SJCRH30 (cell line): Measurements from ENCODE around the gene RNF138. TPM values are rescaled to one million over a fixed set of nuclear protein-coding genes. Genes with fewer than 3 reads are reported as not detected.
"Not testable (repeated sequence)": the region's sequence is repeated elsewhere in the genome, so short reads cannot be mapped to it uniquely, and the experiment has no call there.

ENCODE experiments used
- DNase-seq, 2 experiments: peaks; one replicate each; pipeline ENCODE4 v3.0.0-alpha.2; 2015 to 2020
- H3K27ac ChIP-seq: fragments of 250-450 bp; sonication (Bioruptor Pico); 2 replicates; pipeline ENCODE4 v1.5.1; 2020; ENCODE audit warnings: mild to moderate bottlenecking, moderate library complexity
- H3K27me3 ChIP-seq: fragments of 250-450 bp; sonication (Bioruptor Pico); 2 replicates; pipeline ENCODE4 v1.5.1; 2020; ENCODE audit warnings: mild to moderate bottlenecking, moderate library complexity
- H3K36me3 ChIP-seq: fragments of 250-450 bp; sonication (Bioruptor Pico); 2 replicates; pipeline ENCODE4 v1.5.1; 2020; ENCODE audit warnings: mild to moderate bottlenecking, moderate library complexity
- H3K4me1 ChIP-seq: fragments of 250-450 bp; sonication (Bioruptor Pico); 2 replicates; pipeline ENCODE4 v1.5.1; 2020; ENCODE audit warnings: mild to moderate bottlenecking, moderate library complexity
- H3K4me3 ChIP-seq: fragments of 250-450 bp; sonication (Bioruptor Pico); 2 replicates; pipeline ENCODE4 v1.5.1; 2020; ENCODE audit warnings: mild to moderate bottlenecking, moderate library complexity
- H3K9me3 ChIP-seq: fragments of 250-450 bp; sonication (Bioruptor Pico); replicated peaks from 2 replicates; pipeline ENCODE4 v1.5.1; 2020; ENCODE audit warnings: mild to moderate bottlenecking, moderate library complexity
- total RNA-seq: library from RNA; depleted of rRNA; stranded (reverse); fragments of >200 nt; shearing (Covaris generic); gene quantifications from 2 replicates; pipeline ENCODE4 v1.2.3, GENCODE V29; 2014

The RNF138 gene
- total RNA-seq, 1 experiment from 2014 or later = 27.5 TPM

DNA sequence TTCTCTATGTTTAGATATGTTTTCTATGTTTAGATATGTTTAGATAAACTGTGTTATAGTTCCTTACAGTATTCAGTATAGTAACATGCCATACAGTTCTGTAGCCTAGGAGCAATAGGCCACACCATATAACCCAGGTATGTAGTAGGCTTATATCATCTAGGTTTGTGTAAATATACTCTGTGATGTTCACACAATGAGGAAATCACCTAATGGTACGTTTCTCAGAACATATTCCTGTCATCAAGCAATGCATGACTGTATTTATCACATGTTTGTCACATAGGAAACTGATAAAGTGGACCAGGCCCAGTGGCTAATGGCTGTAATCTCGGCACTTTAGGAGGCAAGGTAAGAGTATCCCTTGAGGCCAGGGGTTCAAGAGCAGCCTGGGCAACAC is 44.0 kb downstream of the RNF138 start:
- Histone ChIP-seq H3K27ac (no peak overlapping the region), H3K4me3 (no peak overlapping the region), H3K4me1 (no peaks in the 10 kb centered on the region), H3K9me3 (no peaks in the 10 kb centered on the region), H3K27me3 (no peaks in the 10 kb centered on the region), H3K36me3 (no peaks in the 10 kb centered on the region)
- DNase-seq = no peak

DNA sequence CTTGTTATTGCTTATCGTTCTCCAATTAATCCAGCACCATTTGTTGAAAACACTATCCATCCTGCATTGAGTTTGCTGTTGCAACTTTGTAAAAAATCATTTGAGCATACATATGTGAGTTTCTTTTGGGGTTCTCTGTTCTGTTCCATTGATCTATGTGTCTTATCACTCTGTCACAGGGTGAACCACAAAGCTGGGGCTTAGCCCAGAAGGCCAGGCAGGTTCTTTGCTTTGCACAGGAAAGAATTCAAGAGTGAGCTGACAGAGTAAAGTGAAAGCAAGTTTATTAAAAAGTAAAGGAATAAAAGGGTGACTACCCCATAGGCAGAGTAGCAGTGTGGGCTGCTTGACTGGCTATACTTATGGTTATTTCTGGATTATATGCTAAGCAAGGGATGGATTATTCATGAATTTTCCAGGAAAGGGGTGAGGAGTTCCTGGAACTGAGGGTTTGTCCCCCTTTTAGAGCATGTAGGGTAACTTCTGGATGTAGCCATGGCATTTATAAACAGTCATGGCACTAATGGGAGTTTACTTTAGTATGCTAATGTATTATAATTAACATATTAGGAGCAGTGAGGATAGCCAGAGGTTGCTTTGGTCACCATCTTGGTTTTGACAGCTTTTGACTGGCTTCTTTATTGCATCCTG is 46.8 kb downstream of the RNF138 start:
- H3K9me3 ChIP-seq = no peaks in the 10 kb centered on the region
- DNase-seq = no peak

DNA sequence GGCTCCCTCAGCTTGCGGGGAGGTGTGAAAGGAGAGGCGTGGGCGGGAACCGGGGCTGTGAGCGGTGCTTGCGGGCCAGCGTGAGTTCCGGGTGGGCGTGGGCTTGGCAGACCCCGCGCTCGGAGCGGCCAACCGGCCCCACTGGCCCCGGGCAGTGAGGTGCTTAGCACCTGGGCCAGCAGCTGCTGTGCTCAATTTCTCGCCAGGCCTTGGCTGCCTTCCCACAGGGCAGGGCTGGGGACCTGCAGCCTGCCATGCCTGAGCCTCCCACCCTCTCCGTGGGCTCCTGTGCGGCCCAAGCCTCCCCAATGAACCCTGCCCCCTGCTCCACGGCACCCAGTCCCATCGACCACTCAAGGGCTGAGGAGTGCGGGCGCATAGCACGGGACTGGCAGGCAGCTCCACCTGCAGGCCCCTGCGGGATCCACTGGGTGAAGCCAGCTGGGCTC is 48.2 kb downstream of the RNF138 start:
- H3K27ac ChIP-seq = no peak overlapping the region
- no peaks in the 10 kb centered on the region for H3K27me3 ChIP-seq
- peak; percentile 9 to 29 for DNase-seq
- H3K9me3 ChIP-seq = no peaks in the 10 kb centered on the region
- no peaks in the 10 kb centered on the region for H3K36me3 ChIP-seq
- no peaks in the 10 kb centered on the region for H3K4me1 ChIP-seq
- H3K4me3 ChIP-seq = peak overlapping the region; percentile 29

More for the DNA sequence above, 46.8 kb downstream of the RNF138 start:
- Histone ChIP-seq H3K4me1 (no peaks in the 10 kb centered on the region), H3K36me3 (no peaks in the 10 kb centered on the region), H3K27ac (no peak overlapping the region), H3K4me3 (no peak overlapping the region), H3K27me3 (no peaks in the 10 kb centered on the region)

DNA sequence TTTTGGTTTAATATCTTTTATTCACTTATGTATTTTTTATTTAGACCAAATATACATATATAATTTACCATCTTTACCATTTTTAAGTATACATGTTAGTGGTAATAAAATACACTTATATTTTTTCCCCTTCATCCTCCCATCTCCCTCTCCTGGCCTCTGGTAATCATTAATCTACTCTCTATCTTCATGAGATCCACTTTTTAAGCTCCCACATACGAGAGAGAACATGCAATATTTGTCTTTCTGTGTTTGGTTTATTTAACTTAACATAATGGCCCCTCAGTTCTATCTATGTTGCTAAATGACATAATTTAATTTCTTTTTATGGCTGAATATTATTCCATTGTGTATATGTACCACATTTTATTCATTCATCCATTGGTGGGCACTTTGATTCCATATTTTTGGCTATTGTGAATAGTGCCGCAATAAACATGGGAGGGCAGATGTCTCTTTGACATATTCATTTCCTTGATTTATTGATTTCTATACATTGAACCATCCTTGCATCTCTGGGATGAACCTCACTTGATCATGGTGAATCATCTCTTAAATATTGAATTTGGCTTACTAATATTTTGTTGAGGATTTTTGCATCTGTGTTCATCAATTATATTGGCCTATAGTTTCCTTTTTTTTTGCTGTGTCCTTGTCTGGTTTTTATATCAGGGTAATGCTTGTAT is 56.7 kb downstream of the RNF138 start:
- no peak overlapping the region for H3K27ac ChIP-seq
- H3K4me1 ChIP-seq = no peaks in the 10 kb centered on the region
- H3K27me3 ChIP-seq = no peaks in the 10 kb centered on the region
- no peaks in the 10 kb centered on the region for H3K36me3 ChIP-seq
- no peaks in the 10 kb centered on the region for H3K9me3 ChIP-seq
- no peak for DNase-seq
- no peak overlapping the region for H3K4me3 ChIP-seq

DNA sequence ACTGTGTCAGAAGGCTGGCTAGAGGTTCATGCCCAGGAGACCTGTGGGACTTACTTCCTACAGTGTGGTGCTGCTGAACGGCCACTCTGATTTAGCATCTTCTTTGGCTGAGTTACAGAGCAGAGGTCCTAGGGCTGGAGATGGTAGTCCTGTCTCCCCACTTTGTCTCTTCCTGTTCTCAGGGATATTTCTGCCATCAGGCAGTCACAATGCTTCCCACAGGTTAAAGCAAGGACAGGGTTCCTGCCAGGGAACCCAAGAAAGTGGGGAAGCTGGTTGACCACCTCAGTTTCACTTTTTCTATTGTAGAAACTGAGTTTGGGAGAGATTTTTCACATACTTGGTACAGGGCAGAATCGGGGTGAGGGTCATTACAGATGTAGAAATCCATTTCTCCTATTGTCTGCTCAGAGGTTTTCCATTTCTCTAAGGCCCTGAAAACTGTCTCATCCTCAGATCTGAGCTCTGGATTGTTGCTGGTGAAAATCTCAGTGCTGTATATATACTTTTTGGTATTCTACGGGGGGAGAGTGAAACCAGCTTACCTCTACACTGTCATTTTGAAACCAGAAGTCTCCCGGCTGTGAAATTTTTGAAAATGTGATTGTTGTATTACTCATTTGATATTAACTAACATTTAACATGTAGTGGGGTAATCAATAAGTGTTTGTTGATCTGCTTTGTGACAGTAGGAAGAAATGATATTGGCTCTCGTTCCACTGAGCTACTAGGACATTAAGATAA is 61.2 kb downstream of the RNF138 start:
- no peaks in the 10 kb centered on the region for H3K9me3 ChIP-seq
- DNase-seq = no peak
- H3K27me3 ChIP-seq = no peaks in the 10 kb centered on the region
- H3K4me3 ChIP-seq = no peak overlapping the region
- no peaks in the 10 kb centered on the region for H3K4me1 ChIP-seq
- H3K36me3 ChIP-seq = no peaks in the 10 kb centered on the region
- no peak overlapping the region for H3K27ac ChIP-seq

DNA sequence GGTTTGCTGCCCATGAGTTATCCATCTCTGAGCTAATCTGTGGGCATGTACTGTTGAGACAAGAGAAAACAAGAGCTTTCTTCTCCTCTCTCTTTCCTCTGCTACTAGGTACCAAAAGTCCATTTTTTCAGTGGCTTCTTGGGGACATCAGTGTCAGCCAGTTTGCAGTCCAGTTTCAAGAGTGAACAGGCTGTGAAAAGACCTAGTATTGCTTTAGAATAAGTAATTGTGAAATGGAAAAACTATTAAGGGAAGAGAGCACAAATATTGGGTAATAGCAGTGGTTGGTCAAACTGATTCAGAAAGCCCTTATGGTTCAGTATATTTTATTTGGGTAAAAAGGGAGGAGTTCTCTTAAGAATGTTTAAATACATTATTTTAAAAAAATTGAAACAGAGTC is 65.2 kb downstream of the RNF138 start:
- no peaks in the 10 kb centered on the region for H3K9me3 ChIP-seq
- no peak for DNase-seq
- no peak overlapping the region for H3K4me3 ChIP-seq

DNA sequence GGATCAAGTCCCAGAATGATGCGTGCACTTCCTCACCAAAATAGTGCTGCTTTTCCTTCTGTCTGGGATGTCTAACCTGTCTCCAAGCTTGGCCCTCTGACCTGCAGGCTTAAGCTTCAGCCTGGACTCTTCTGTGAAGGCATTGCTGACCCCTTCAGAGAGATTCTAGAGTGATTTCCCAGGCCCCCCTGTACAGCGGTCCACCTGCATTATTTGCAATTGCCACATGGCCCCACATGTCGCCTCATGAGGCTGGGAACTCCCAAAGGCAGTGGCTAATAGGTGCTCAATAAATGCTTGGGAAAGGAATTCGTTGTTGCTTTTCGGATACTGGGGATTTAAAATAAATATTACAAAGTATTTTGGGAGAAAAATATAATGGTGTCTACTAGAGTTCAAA is 65.9 kb downstream of the RNF138 start:
- Histone ChIP-seq H3K4me1 (no peaks in the 10 kb centered on the region), H3K36me3 (no peaks in the 10 kb centered on the region), H3K27me3 (no peaks in the 10 kb centered on the region), H3K27ac (no peak overlapping the region), H3K9me3 (no peaks in the 10 kb centered on the region), H3K4me3 (no peak overlapping the region)
- no peak for DNase-seq

More for the DNA sequence above, 65.2 kb downstream of the RNF138 start:
- Histone ChIP-seq H3K36me3 (no peaks in the 10 kb centered on the region), H3K27ac (no peak overlapping the region), H3K4me1 (no peaks in the 10 kb centered on the region), H3K27me3 (no peaks in the 10 kb centered on the region)

DNA sequence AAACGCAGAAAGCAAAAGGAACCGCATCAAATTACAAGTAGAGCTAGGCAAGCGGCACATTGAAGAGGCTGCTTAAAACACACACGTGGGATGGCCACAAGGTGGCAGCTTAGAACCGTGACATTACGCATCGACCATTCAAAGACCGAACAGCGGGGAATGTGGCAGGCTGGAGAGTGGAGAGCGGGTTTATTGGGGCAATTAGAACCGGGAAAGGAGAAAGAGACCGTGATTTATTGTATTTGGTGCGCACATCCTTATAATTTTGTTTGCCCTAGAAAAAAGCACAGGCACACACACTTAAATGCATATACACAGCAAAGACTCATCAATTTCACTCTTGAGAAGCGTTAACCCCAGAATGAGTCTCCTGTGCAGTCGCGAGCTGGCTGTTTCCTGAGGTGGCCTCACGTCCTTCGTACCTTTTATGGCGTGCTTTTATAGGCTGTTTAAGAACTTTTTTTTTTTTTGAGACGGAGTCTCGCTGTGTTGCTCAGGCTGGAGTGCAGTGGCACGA is 66.5 kb downstream of the RNF138 start:
- H3K4me1 ChIP-seq = no peaks in the 10 kb centered on the region
- H3K36me3 ChIP-seq = no peaks in the 10 kb centered on the region
- H3K27me3 ChIP-seq = no peaks in the 10 kb centered on the region
- H3K4me3 ChIP-seq = no peak overlapping the region
- H3K9me3 ChIP-seq = no peaks in the 10 kb centered on the region
- peak; percentile 57 to 82 for DNase-seq
- no peak overlapping the region for H3K27ac ChIP-seq

DNA sequence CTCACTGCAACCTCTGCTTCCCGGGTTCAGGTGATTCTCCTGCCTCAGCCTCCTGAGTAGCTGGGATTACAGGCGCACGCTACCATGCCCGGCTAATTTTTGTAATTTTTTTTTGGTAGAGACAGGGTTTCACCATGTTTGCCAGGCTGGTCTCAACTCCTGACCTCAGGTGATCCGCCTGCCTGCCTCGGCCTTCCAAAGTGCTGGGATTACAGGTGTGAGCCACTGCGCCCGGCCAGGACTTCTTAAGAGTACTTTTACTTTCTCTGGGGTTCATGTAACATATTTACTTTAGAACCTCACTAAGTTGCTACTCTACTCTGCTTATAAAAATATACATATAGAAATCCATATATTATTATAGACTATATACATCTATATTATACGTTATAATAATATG is 67.0 kb downstream of the RNF138 start:
- H3K4me1 ChIP-seq, H3K27ac ChIP-seq, DNase-seq, H3K27me3 ChIP-seq, H3K36me3 ChIP-seq, H3K9me3 ChIP-seq, H3K4me3 ChIP-seq: not testable (repeated sequence)

DNA sequence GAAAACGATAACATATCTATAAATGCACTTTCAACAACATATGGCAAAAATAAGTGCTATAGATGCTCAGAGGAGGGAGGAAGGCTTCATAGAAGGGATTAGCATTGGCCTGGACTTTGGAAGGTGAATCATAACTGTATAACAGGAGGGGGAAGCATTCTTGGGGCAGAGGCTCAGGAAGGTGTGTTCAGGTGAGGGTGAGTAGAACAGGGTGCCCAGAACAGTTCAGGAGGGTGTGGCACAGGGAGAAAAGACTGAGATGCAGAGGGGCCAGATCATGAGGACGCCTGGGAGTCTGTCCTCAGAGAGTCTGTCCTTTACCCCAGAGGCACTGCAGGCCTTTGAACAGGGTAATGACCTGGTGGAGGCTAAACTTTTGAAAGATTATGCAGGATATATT is 68.9 kb downstream of the RNF138 start:
- no peaks in the 10 kb centered on the region for H3K9me3 ChIP-seq
- H3K4me3 ChIP-seq = no peak overlapping the region
- H3K4me1 ChIP-seq = no peaks in the 10 kb centered on the region
- no peak for DNase-seq
- no peaks in the 10 kb centered on the region for H3K27me3 ChIP-seq
- H3K27ac ChIP-seq = no peak overlapping the region
- H3K36me3 ChIP-seq = no peaks in the 10 kb centered on the region

DNA sequence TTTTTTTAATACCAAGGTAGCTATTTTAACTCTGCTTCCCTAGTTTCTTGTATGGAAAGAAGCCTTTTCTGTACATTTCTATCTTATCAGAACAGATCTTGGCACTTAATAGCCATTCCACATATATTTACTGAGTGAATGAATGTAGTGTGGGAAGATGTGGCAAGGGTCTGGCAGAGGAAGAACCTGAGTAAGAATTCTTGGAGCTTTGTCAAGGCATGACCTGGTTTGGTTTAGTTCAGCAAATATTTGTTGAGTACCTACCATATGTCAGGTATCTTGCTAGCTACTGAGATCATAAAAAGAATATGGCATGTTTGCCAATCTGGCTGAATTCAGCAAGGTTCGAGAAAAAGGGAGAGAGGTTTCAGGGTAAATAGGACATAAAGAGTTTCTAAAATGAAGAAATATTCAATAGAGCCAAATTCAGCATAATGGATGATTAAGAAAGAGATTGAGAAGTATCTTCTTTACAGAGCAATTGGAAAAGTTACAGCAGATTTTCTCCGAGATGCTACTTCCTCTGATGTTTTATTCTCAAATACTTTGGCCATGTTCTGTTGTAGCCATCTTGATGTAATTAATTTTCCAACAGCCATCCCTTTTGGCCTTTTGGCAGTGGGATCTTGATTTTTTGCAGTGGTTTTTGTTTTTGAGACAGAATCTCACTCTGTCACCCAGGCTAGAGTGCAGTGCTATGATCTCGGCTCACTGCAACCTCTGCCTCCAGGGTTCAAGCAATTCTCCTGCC is 76.5 kb downstream of the RNF138 start:
- no peak overlapping the region for H3K27ac ChIP-seq
- H3K4me1 ChIP-seq = no peaks in the 10 kb centered on the region
- no peaks in the 10 kb centered on the region for H3K36me3 ChIP-seq
- DNase-seq = no peak
- no peaks in the 10 kb centered on the region for H3K27me3 ChIP-seq
- H3K4me3 ChIP-seq = no peak overlapping the region
- no peaks in the 10 kb centered on the region for H3K9me3 ChIP-seq

DNA sequence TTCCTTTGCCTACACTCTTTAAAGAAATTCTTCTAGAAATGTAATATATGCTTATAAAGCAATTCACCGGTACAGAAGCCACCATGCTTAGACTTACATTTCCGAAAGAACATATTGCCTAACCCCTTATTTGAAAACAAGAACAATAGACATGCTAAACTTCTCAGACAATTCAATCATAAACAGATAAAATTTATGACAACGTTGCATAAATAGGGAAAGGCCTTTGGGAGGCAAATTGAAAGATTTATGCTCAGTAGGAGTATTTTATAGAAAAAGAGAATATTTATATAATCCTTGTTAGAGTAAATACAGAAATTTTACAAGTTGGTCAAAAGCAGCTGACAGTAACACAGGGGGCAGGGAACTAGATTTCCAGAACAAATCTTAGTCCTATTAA is 82.0 kb downstream of the RNF138 start:
- Histone ChIP-seq H3K27me3 (no peaks in the 10 kb centered on the region), H3K9me3 (no peaks in the 10 kb centered on the region), H3K36me3 (no peaks in the 10 kb centered on the region), H3K4me3 (no peak overlapping the region), H3K27ac (no peak overlapping the region), H3K4me1 (peaks cover 8% of the 10 kb centered on the region; the same call in 1 of the 2 replicates)
- no peak for DNase-seq

DNA sequence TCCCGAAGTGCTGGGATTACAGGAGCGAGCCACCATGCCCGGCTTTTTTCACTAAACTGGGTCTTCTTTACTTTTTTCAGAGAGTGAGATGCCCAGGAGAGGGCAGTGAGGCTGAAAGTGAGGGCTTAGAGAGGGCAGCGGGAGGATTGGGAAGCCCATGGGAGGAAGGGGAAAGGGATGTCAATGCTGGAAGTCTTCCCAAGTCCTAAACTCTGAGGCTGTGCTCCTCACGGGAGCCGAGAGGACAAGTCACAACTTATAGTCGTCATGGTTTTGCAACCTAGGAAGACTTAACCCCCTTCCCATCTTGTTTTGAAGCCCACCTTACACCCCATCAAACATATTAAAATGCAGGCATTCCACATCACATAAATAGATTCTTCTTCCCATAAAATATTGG is 83.0 kb downstream of the RNF138 start:
- H3K27me3 ChIP-seq = no peaks in the 10 kb centered on the region
- H3K4me1 ChIP-seq = peaks cover 8% of the 10 kb centered on the region; the same call in 1 of the 2 replicates
- no peaks in the 10 kb centered on the region for H3K36me3 ChIP-seq
- no peak overlapping the region for H3K27ac ChIP-seq
- no peak overlapping the region for H3K4me3 ChIP-seq
- H3K9me3 ChIP-seq = no peaks in the 10 kb centered on the region
- no peak for DNase-seq

DNA sequence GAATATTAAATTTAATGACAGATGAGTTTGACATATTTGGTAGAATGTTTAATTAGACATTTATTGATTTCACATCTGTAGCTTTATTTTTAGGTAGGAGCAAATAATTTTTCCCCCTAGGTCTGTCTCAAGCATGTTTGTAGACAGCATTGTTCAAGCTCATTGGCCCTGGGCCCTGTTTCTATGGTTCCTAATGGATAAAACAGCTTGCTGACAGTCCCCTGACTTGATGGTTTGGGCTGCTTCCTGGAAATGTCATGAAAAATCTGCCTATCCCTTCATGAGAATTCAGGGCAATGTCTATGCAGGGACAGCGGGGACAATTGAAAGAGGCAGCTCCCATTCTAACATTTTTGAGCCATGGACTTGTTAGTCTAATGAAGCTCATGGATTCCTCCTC is 83.6 kb downstream of the RNF138 start:
- DNase-seq = no peak
- Histone ChIP-seq H3K4me1 (peaks cover 8% of the 10 kb centered on the region; the same call in 1 of the 2 replicates), H3K9me3 (no peaks in the 10 kb centered on the region), H3K27me3 (no peaks in the 10 kb centered on the region), H3K27ac (no peak overlapping the region), H3K36me3 (no peaks in the 10 kb centered on the region), H3K4me3 (no peak overlapping the region)
